Non-pigmented ciliary epithelial cell (primary cell): ENCODE measurements around the gene PCGF3.

Experiments used
- DNase-seq: peaks from one replicate; pipeline ENCODE4 v3.0.0-alpha.2; 2010; ENCODE audit warnings: low read depth

Gene PCGF3, protein sequence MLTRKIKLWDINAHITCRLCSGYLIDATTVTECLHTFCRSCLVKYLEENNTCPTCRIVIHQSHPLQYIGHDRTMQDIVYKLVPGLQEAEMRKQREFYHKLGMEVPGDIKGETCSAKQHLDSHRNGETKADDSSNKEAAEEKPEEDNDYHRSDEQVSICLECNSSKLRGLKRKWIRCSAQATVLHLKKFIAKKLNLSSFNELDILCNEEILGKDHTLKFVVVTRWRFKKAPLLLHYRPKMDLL

GRCh38 chr4:705278-706082 is at the start of gene PCGF3:
TSS of gene PCGF3 (plus strand) at chr4:705832. CDS start at chr4:733681, 27,849 bp downstream.
- DNase-seq, result peak; percentile 66

DNA sequence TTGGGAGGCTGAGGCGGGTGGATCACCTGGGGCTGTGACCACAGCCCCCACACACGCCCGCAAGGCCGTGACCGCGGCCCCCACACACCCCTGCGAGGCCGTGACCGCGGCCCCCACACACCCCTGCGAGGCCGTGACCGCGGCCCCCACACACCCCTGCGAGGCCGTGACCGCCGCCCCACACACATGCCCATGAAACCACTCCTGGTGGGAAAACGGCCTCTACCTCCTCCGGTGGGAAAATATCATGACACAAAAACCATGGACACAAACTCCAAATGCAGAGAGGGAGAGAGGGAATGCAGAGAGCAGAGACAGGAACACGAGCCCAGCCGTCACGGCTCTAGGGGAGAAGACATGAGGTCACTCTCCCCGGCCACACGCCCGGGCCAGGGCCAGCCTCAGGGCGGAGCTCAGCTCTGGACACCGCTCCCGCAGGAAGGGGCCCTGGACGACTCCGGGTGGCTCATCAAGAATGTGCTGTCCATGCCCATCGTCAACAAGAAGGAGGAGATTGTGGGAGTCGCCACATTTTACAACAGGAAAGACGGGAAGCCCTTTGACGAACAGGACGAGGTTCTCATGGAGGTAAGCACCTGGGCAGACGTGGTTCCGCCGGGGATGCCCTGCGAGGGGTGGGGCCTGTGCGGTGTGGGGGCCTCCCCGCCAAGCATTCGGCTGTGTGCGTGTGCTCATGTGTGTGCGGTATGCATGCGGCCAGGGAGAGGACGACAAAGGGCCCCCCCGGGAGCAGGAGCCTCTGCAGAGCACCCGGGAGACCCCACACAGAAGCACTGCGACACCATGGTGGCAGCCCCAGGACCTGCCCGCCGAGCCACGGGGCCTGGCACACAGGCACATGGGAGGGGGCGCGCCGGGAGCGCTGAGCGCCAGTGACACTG is 48.9 kb upstream of the PCGF3 start:
- DNase-seq, result no peak

- no peak for DNase-seq
Observed at GRCh38 chr4:657338-657833, 48.2 kb upstream of the PCGF3 start.

GRCh38 chr4:657834-658667 is 47.6 kb upstream of the PCGF3 start:
- DNase-seq, result no peak

GRCh38 chr4:658681-659667 is 46.7 kb upstream of the PCGF3 start:
- DNase-seq, result no peak

DNA sequence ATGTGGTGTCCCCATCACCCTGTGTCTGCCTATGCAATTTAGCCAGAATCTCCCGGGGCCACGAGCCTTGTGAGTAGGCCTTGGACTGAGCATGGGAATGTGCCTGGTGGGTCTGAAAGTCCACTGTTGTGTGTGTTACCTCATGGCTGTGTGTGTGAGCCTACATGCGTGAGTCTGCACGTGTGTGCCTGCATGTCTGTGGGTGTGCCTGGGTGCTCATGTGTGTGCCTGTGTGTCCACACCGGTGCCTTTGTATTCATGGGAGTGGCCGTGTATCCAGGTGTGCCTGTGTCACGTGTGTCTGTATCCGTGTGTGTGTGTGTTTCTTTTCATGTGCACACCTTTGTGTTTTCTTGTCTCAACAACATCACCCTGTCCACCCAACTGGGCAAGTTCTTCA is 45.8 kb upstream of the PCGF3 start:
- DNase-seq, result no peak

GRCh38 chr4:660401-660800 is 45.2 kb upstream of the PCGF3 start:
- DNase-seq, result no peak

GRCh38 chr4:661231-661630 is 44.4 kb upstream of the PCGF3 start:
- no peak for DNase-seq

DNA sequence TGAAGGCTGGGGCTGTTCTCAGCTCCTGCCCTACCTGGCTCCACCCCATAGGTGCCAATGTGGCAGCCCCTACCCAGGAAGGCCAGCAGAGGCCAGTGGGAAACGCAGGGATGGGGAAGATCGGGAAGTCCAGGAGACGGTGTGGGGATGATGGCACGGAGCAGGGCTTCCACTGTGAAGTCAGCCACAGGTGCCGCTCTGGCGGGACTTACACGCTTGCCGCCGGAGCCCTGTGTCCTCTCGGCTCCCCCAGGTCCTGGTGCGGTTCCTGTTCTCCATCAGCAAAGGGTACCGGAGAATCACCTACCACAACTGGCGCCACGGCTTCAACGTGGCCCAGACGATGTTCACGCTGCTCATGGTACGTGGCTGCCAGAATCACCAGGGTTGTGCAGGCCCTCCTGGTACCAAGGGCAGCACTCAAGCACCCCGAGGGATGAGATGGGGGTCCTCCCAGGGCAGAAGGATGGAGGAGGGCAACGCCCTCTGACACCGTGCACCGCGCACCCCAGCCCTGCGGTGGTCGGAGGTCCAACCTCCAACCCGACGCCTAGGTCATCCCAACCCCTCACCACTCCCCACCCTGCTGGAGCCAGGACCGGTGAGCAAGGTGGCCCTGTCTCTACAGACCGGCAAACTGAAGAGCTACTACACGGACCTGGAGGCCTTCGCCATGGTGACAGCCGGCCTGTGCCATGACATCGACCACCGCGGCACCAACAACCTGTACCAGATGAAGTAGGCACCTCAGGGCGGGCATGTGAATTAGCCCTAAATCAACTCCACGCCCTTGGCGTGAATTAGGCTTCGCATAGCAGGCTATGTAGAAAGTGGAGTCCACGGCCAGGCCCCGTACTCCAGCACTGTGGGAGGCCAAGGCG is 43.5 kb upstream of the PCGF3 start:
- DNase-seq, result no peak

GRCh38 chr4:663046-663437 is 42.6 kb upstream of the PCGF3 start:
- no peak for DNase-seq

DNA sequence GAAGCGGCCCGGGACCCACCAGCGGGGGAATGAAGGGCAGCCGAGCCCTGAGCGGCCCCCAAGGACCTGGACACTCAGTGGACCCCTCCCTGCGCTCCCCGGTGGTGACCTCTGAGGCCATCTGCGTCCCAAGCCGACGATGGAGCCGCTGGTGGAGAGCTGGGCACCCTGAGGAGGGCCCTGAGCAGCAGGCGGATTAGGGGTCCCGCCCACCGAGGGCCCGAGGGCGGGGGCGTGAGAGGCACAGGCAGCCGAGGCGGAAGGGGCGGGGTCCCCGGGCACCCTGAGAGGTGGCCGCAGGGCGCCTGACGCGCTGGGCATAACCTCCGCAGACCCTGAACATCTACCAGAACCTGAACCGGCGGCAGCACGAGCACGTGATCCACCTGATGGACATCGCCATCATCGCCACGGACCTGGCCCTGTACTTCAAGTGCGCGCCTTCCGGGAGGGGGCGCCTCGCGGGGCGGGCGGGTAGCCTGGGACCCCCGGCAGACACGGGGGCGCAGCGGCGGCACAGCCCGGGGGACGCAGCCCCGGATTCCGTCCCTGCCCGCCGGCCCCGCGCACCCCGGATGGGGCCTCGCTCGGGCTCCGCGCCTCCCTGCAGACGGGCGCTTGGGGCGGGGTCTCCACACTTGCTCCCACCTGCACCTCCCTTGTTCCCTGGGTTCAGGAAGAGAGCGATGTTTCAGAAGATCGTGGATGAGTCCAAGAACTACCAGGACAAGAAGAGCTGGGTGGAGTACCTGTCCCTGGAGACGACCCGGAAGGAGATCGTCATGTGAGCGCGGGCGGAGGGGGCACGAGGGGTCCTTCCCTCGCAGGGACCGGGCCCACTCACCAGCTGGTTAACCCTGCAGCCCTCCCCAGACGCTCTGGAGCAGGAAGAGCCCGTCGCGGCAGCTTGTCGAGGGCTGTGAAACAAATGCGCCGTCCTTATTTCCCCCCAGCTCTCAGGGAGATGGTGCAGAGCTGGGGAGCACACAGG is 41.9 kb upstream of the PCGF3 start:
- no peak for DNase-seq

GRCh38 chr4:664713-665231 is 40.9 kb upstream of the PCGF3 start:
- DNase-seq, result no peak

GRCh38 chr4:665381-665750 is 40.3 kb upstream of the PCGF3 start:
- no peak for DNase-seq

DNA sequence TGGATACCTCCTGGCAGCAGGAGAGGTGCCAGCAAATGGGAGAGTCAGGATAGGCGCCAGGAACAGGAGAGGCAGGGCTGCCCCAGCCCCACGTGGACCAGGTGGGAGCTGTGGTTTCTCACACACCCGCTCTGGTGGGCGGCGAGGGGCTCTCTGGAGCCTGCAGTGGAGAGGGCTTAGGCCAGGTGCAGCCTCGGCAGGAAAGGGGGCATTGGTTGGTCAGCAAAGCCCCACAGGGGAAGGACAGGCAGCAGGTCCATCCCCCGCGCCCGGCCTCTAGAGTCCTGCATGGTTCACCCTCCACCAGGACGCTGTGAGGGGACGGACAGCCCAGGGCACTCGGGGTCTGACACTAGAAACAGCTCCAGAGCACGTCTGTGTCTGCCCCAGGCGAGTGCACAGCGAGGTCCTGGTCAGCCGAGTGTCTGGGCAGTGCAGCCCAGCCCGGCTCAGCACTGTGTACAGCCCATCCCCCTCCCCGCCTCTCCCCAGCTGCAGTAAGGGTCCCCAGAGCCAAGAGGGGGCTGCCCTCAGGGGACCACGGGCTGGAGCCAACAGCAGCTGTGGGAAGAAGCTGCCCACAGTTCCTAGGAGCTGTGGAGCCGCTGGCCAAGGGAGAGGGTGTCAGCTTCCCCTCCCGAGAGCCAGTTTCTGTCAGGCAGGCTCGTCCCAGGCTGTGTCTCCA is 39.7 kb upstream of the PCGF3 start:
- no peak for DNase-seq

GRCh38 chr4:666436-666810 is 39.2 kb upstream of the PCGF3 start:
- no peak for DNase-seq

- DNase-seq, result no peak
Observed at GRCh38 chr4:666822-667544, 38.6 kb upstream of the PCGF3 start.

GRCh38 chr4:667545-667925 is 38.1 kb upstream of the PCGF3 start:
- DNase-seq, result no peak
